HCT116 (cell line): ENCODE results near the gene FOS. TPM values are rescaled to one million over a fixed set of nuclear protein-coding genes. Genes with fewer than 3 reads are reported as not detected.

ENCODE experiments used
- ATAC-seq: fragments of 200-7000 bp; cut with Tn5 transposase; 2 replicates; pipeline ENCODE4 v1.9.1; 2020; ENCODE audit warnings: mild to moderate bottlenecking, moderate library complexity
- BruUV-seq: library from RNA; stranded (reverse); fragments of 400-500 nt; replicated peaks from 2 replicates; lab custom pipeline; 2021; lab: Mats Ljungman, UMichigan
- CTCF ChIA-PET: fragments of 300-600 bp; sonication (Branson Sonifier 250); formaldehyde crosslinking; loops from one replicate; lab custom pipeline; 2021; ENCODE audit warnings: antibody characterized with exemption; lab: Charles Lee
- POLR2A ChIA-PET: fragments of 300-600, 350-600 bp; sonication (Branson Sonifier 250); formaldehyde crosslinking; loops from one replicate; lab custom pipeline; 2021; ENCODE audit warnings: antibody characterized with exemption; lab: Charles Lee
- RAD21 ChIA-PET, 2 experiments: fragments of 300-600 bp; sonication (Branson Sonifier 250); formaldehyde crosslinking; loops; one replicate each; lab custom pipeline; 2023; ENCODE audit warnings: low total read pairs in 2 of 2; ENCODE audit not compliant: uncharacterized antibody in 2 of 2, unreplicated experiment in 2 of 2, low non-redundant PET in 1 of 2; lab: Charles Lee
- DNase-seq: peaks from one replicate; pipeline ENCODE4 v3.0.0-alpha.2; 2010; ENCODE audit warnings: low read depth, low spot score
- H2AFZ ChIP-seq: fragments of 200-600 bp; shearing (Covaris generic), sonication (generic); 2 replicates; pipeline ENCODE4 v1.6.1; 2017; ENCODE audit warnings: low read depth, mixed run types, mixed read lengths, antibody characterized with exemption, low read length; ENCODE audit not compliant: poor library complexity, severe bottlenecking
- H3K27ac ChIP-seq: 2 replicates; pipeline ENCODE4 v1.5.1; 2012; ENCODE audit warnings: low read depth, low read length
- H3K27me3 ChIP-seq: fragments of 200-600 bp; sonication (generic); 2 replicates; pipeline ENCODE4 v1.6.1; 2016; ENCODE audit warnings: mixed run types, low read length, mixed read lengths; ENCODE audit not compliant: insufficient read depth
- H3K36me3 ChIP-seq, 2 experiments: fragments of 200-500 bp in 1 of 2; fragments of 200-600 bp in 1 of 2; sonication (Bioruptor generic) in 1 of 2; sonication (generic) in 1 of 2; 2 replicates each; pipeline versions ENCODE4 v1.5.1 to v1.6.1; 2014 to 2016; ENCODE audit warnings: low read length in 2 of 2, inconsistent platforms in 1 of 2, mixed read lengths in 1 of 2, mixed run types in 1 of 2; ENCODE audit not compliant: insufficient read depth in 2 of 2, control insufficient read depth in 1 of 2
- H3K4me1 ChIP-seq, 2 experiments: fragments of 200-600 bp in 1 of 2; sonication (generic) in 1 of 2; 2 replicates each; pipeline versions ENCODE4 v1.5.1 to v1.6.1; 2012 to 2017; ENCODE audit warnings: low read length in 2 of 2, inconsistent platforms in 1 of 2, mild to moderate bottlenecking in 1 of 2, mixed read lengths in 1 of 2, mixed run types in 1 of 2, moderate library complexity in 1 of 2; ENCODE audit not compliant: insufficient read depth in 2 of 2, control insufficient read depth in 1 of 2
- H3K4me2 ChIP-seq: fragments of 200-600 bp; sonication (generic); 2 replicates; pipeline ENCODE4 v1.6.1; 2017; ENCODE audit warnings: mixed run types, low read length, mixed read lengths
- H3K4me3 ChIP-seq, 2 experiments: fragments of 200-600 bp in 1 of 2; sonication (generic) in 1 of 2; replicated peaks in 1 of 2; 2 replicates each; pipeline ENCODE4 v1.5.1; 2011 to 2016; ENCODE audit warnings: low read length in 2 of 2, control low read depth in 1 of 2, low read depth in 1 of 2, mild to moderate bottlenecking in 1 of 2, mixed read lengths in 1 of 2, mixed run types in 1 of 2
- H3K79me2 ChIP-seq: fragments of 200-600 bp; sonication (generic); 2 replicates; pipeline ENCODE4 v1.6.1; 2017; ENCODE audit warnings: mild to moderate bottlenecking, mixed run types, low read length, moderate library complexity, mixed read lengths; ENCODE audit not compliant: insufficient read depth
- H3K9ac ChIP-seq: fragments of 200-600 bp; sonication (generic); 2 replicates; pipeline ENCODE4 v1.6.1; 2016; ENCODE audit warnings: low read length, mixed read lengths
- H3K9me2 ChIP-seq: fragments of 200-600 bp; sonication (generic), shearing (Covaris generic); 2 replicates; pipeline ENCODE4 v1.6.1; 2017; ENCODE audit warnings: mixed run types, mild to moderate bottlenecking, moderate library complexity; ENCODE audit not compliant: insufficient read depth
- H3K9me3 ChIP-seq, 2 experiments: fragments of 200-500 bp in 1 of 2; fragments of 200-600 bp in 1 of 2; sonication (Bioruptor generic) in 1 of 2; sonication (generic) in 1 of 2; 2 replicates each; pipeline ENCODE4 v1.6.1; 2014 to 2017; ENCODE audit warnings: low read length in 2 of 2, mixed read lengths in 2 of 2, inconsistent platforms in 1 of 2, low read depth in 1 of 2, mild to moderate bottlenecking in 1 of 2, mixed run types in 1 of 2, moderate library complexity in 1 of 2; ENCODE audit not compliant: control insufficient read depth in 1 of 2, insufficient read depth in 1 of 2
- H4K20me1 ChIP-seq: fragments of 200-600 bp; sonication (generic), shearing (Covaris generic); 2 replicates; pipeline ENCODE4 v1.6.1; 2017; ENCODE audit warnings: mixed run types, mild to moderate bottlenecking, moderate library complexity; ENCODE audit not compliant: insufficient read depth
- ATF3 ChIP-seq: IDR thresholded peaks from 2 replicates; pipeline ENCODE4 v1.6.1; 2012
- CEBPB ChIP-seq: IDR thresholded peaks from 2 replicates; pipeline ENCODE4 v1.6.1; 2012; ENCODE audit warnings: low read depth
- CTCF ChIP-seq, 3 experiments: fragments of 200-600 bp in 1 of 3; sonication (generic) in 1 of 3; IDR thresholded peaks in 2 of 3; conservative IDR thresholded peaks in 1 of 3; 2 replicates each; pipeline ENCODE4 v1.5.1; 2012 to 2017; ENCODE audit warnings: low read depth in 2 of 3, low read length in 2 of 3, antibody characterized with exemption in 1 of 3, borderline replicate concordance in 1 of 3, control low read depth in 1 of 3, mild to moderate bottlenecking in 1 of 3, mixed read lengths in 1 of 3, mixed run types in 1 of 3, moderate library complexity in 1 of 3; ENCODE audit not compliant: insufficient read depth in 1 of 3
- EGR1 ChIP-seq: IDR thresholded peaks from 2 replicates; pipeline ENCODE4 v1.6.1; 2012; ENCODE audit warnings: low read depth
- ELF1 ChIP-seq: IDR thresholded peaks from 2 replicates; pipeline ENCODE4 v1.6.1; 2012; ENCODE audit warnings: low read depth, borderline replicate concordance
- EZH2 ChIP-seq: fragments of 200-600 bp; sonication (generic); IDR thresholded peaks from 2 replicates; pipeline ENCODE4 v1.6.1; 2017; ENCODE audit warnings: antibody characterized with exemption, mixed run types
- EZH2phosphoT487 ChIP-seq: fragments of 200-600 bp; IDR thresholded peaks from 2 replicates; pipeline ENCODE4 v1.6.1; 2018; ENCODE audit warnings: antibody characterized with exemption, borderline replicate concordance
- FOSL1 ChIP-seq: IDR thresholded peaks from 2 replicates; pipeline ENCODE4 v1.6.1; 2012; ENCODE audit warnings: low read depth
- MAX ChIP-seq: IDR thresholded peaks from 2 replicates; pipeline ENCODE4 v1.6.1; 2012
- POLR2A ChIP-seq: IDR thresholded peaks from 2 replicates; pipeline ENCODE4 v1.7.0; 2011; ENCODE audit warnings: borderline replicate concordance; ENCODE audit not compliant: insufficient read depth, insufficient read length; ENCODE audit errors: extremely low read depth
- POLR2AphosphoS5 ChIP-seq: IDR thresholded peaks from 2 replicates; pipeline ENCODE4 v1.6.1; 2011; ENCODE audit warnings: mild to moderate bottlenecking, low read depth, low read length, moderate library complexity
- SIN3A ChIP-seq: IDR thresholded peaks from 2 replicates; pipeline ENCODE4 v1.6.1; 2012; ENCODE audit warnings: low read depth
- SP1 ChIP-seq: IDR thresholded peaks from 2 replicates; pipeline ENCODE4 v1.6.1; 2012; ENCODE audit warnings: low read depth
- SRF ChIP-seq: IDR thresholded peaks from 2 replicates; pipeline ENCODE4 v1.6.1; 2012; ENCODE audit warnings: low read depth
- TCF7L2 ChIP-seq: IDR thresholded peaks from 2 replicates; pipeline ENCODE4 v1.7.0; 2011; ENCODE audit warnings: borderline replicate concordance, inconsistent platforms; ENCODE audit not compliant: insufficient read depth, insufficient read length; ENCODE audit errors: extremely low read depth
- YY1 ChIP-seq: IDR thresholded peaks from 2 replicates; pipeline ENCODE4 v1.6.1; 2011; ENCODE audit warnings: low read length, low read depth, moderate library complexity, mild to moderate bottlenecking; ENCODE audit not compliant: insufficient replicate concordance; ENCODE audit errors: extremely low read depth
- ZBTB33 ChIP-seq: IDR thresholded peaks from 2 replicates; pipeline ENCODE4 v1.6.1; 2011; ENCODE audit warnings: mild to moderate bottlenecking, low read length, moderate library complexity; ENCODE audit not compliant: insufficient replicate concordance; ENCODE audit errors: extremely low read depth
- ZNF274 ChIP-seq: fragments of 200-500 bp; sonication (Bioruptor generic); IDR thresholded peaks from 2 replicates; pipeline ENCODE4 v1.6.1; 2014; ENCODE audit warnings: mild to moderate bottlenecking, low read depth, low read length, inconsistent platforms
- intact Hi-C: fragments of 100-400 bp; cut with micrococcal nuclease; formaldehyde crosslinking; loops from 2 replicates; pipeline ENCODE4 v1.10.0; 2022
- total RNA-seq: library from RNA; stranded (reverse); gene quantifications from one replicate; pipeline ENCODE4 v1.2.1, GENCODE V29; 2021; ENCODE audit not compliant: unreplicated experiment

Gene FOS
- total RNA-seq, 1 experiment from 2014 or later, result 50.4 TPM

GRCh38 chr14:75240781-75241180 lies 37.8 kb upstream of the FOS start:
- H3K4me3 ChIP-seq, result no peak overlapping the region
- H3K9me3 ChIP-seq, result no peaks in the 10 kb centered on the region
- DNase-seq (no peak), ATAC-seq (no peak)
- H2AFZ ChIP-seq, result no peak overlapping the region
- H3K27ac ChIP-seq, result no peak overlapping the region
- no peaks in the 10 kb centered on the region for H4K20me1 ChIP-seq
- intact Hi-C loops, result no loop called here
- H3K4me1 ChIP-seq, result no peaks in the 10 kb centered on the region
- TF ChIP-seq YY1, result no peak
- no peak for TF ChIP-seq ZBTB33
- TF ChIP-seq FOSL1, result no peak
- no peak for TF ChIP-seq CEBPB
- TF ChIP-seq SP1, result no peak
- TF ChIP-seq POLR2A, result no peak
- no peak for TF ChIP-seq MAX
- no peak for TF ChIP-seq ATF3
- TF ChIP-seq CTCF (IDR thresholded peaks at IDR 0.05 in 2 of 3, conservative IDR thresholded peaks at IDR 0.05 in 1 of 3; ENCODE audit: borderline replicate concordance in 1 of 3, insufficient read depth in 1 of 3, low read depth in 2 of 3, low read length in 2 of 3), result no peak
- TF ChIP-seq TCF7L2, result no peak
- TF ChIP-seq ZNF274, result no peak
- TF ChIP-seq SRF, result no peak
- TF ChIP-seq POLR2AphosphoS5, result no peak
- TF ChIP-seq ELF1, result no peak
- no peak for TF ChIP-seq EZH2phosphoT487
- no peak for TF ChIP-seq EZH2
- TF ChIP-seq SIN3A, result no peak
- TF ChIP-seq EGR1, result no peak
- no peak overlapping the region for H3K9ac ChIP-seq
- H3K9me2 ChIP-seq, result no peaks in the 10 kb centered on the region
- no TSS peak for BruUV-seq
- ChIA-PET RAD21 (no interaction called here), POLR2A (no interaction called here), CTCF (no interaction called here)
- no peaks in the 10 kb centered on the region for H3K27me3 ChIP-seq
- no peaks in the 10 kb centered on the region for H3K36me3 ChIP-seq
- H3K4me2 ChIP-seq, result no peak overlapping the region
- no peaks in the 10 kb centered on the region for H3K79me2 ChIP-seq
